ENCODE results near the gene TMEM238L. TPM values are rescaled to one million over a fixed set of nuclear protein-coding genes. Genes with fewer than 3 reads are reported as not detected.

TMEM238L gene
- total and polyA plus RNA-seq, 2 of the 13 experiments (the other 11 are each of a cell fraction or from before 2014, with no cell fraction given): not detected

DNA sequence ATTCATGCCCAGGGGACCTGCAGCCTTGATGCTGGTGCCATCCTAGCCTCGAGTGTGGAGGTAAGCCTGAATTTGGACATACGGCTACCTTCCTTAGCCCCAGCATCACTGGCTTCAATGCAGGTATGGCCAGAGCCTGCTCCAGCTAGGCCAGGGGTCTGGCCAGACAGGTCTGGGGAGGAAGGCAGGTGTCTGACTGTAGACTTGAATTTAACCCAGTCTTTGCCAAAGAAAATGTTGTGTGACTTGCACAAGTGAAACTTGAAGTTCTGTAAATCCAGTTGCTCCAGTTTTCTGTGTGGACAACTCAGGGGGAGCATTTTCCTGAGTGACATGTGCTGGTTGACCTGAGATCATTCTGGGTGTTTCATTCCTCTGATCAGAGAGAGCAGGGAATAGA is 32.8 kb downstream of the TMEM238L start:
- ChIA-PET CTCF (ENCODE audit: low intra/inter-chr PET ratio, low total read pairs) (no interaction called here), POLR2A (no interaction called here)
- in situ Hi-C loops (cut with HindIII; ENCODE audit: extremely low pct_ligation_motif_present, low pct_unique_long_range_greater_than_20kb): no loop called here
- no CpG with 5 or more reads among the region's 2 CpGs for WGBS (ENCODE audit: low lambda C conversion rate)
- no peak for DNase-seq (ENCODE audit: low spot score)
- Histone ChIP-seq H3K4me1 (ENCODE audit: insufficient read depth, low read length) (peaks cover 16% of the 10 kb centered on the region), H3K27ac (ENCODE audit: extremely low read length, insufficient read depth, low read length) (no peak overlapping the region), H3K4me3 (replicated peaks in 1 of 3; ENCODE audit: insufficient read depth in 1 of 3, low read depth in 2 of 3, low read length in 3 of 3) (no peak overlapping the region), H3K36me3 (replicated peaks in 1 of 2; ENCODE audit: control insufficient read depth in 1 of 2, insufficient read depth in 2 of 2, low read length in 2 of 2) (no peaks in the 10 kb centered on the region), H4K20me1 (ENCODE audit: insufficient read depth, low read length) (no peaks in the 10 kb centered on the region), H2AFZ (ENCODE audit: low read length) (no peak overlapping the region), H3K9me3 (ENCODE audit: low read length) (peaks cover 9% of the 10 kb centered on the region), H3K79me2 (ENCODE audit: insufficient read depth, low read length) (no peaks in the 10 kb centered on the region), H3K9ac (ENCODE audit: insufficient read depth, low read depth, low read length) (no peak overlapping the region), H3K27me3 (ENCODE audit: control insufficient read depth in 1 of 2, insufficient read depth in 2 of 2, low read length in 2 of 2) (no peaks in the 10 kb centered on the region), H3K4me2 (ENCODE audit: low read depth, low read length) (no peak overlapping the region)
- intact Hi-C loops (cut with micrococcal nuclease; ENCODE audit: unreplicated experiment): no loop called here
- TF ChIP-seq, protein P1, sequence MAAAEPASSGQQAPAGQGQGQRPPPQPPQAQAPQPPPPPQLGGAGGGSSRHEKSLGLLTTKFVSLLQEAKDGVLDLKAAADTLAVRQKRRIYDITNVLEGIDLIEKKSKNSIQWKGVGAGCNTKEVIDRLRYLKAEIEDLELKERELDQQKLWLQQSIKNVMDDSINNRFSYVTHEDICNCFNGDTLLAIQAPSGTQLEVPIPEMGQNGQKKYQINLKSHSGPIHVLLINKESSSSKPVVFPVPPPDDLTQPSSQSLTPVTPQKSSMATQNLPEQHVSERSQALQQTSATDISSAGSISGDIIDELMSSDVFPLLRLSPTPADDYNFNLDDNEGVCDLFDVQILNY (CRISPR knock-in tag; conservative IDR thresholded peaks at IDR 0.05): no peak
- TF ChIP-seq, protein P2, sequence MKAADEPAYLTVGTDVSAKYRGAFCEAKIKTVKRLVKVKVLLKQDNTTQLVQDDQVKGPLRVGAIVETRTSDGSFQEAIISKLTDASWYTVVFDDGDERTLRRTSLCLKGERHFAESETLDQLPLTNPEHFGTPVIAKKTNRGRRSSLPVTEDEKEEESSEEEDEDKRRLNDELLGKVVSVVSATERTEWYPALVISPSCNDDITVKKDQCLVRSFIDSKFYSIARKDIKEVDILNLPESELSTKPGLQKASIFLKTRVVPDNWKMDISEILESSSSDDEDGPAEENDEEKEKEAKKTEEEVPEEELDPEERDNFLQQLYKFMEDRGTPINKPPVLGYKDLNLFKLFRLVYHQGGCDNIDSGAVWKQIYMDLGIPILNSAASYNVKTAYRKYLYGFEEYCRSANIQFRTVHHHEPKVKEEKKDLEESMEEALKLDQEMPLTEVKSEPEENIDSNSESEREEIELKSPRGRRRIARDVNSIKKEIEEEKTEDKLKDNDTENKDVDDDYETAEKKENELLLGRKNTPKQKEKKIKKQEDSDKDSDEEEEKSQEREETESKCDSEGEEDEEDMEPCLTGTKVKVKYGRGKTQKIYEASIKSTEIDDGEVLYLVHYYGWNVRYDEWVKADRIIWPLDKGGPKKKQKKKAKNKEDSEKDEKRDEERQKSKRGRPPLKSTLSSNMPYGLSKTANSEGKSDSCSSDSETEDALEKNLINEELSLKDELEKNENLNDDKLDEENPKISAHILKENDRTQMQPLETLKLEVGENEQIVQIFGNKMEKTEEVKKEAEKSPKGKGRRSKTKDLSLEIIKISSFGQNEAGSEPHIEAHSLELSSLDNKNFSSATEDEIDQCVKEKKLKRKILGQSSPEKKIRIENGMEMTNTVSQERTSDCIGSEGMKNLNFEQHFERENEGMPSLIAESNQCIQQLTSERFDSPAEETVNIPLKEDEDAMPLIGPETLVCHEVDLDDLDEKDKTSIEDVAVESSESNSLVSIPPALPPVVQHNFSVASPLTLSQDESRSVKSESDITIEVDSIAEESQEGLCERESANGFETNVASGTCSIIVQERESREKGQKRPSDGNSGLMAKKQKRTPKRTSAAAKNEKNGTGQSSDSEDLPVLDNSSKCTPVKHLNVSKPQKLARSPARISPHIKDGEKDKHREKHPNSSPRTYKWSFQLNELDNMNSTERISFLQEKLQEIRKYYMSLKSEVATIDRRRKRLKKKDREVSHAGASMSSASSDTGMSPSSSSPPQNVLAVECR (CRISPR knock-in tag; IDR thresholded peaks at IDR 0.05; ENCODE audit: borderline replicate concordance): no peak
- no peak for TF ChIP-seq ZFP41 (CRISPR knock-in tag; IDR thresholded peaks at IDR 0.05; ENCODE audit: borderline replicate concordance)
- TF ChIP-seq, protein P3, sequence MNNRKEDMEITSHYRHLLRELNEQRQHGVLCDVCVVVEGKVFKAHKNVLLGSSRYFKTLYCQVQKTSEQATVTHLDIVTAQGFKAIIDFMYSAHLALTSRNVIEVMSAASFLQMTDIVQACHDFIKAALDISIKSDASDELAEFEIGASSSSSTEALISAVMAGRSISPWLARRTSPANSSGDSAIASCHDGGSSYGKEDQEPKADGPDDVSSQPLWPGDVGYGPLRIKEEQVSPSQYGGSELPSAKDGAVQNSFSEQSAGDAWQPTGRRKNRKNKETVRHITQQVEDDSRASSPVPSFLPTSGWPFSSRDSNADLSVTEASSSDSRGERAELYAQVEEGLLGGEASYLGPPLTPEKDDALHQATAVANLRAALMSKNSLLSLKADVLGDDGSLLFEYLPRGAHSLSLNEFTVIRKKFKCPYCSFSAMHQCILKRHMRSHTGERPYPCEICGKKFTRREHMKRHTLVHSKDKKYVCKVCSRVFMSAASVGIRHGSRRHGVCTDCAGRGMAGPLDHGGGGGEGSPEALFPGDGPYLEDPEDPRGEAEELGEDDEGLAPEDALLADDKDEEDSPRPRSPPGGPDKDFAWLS (CRISPR knock-in tag; IDR thresholded peaks at IDR 0.05; ENCODE audit: borderline replicate concordance): no peak
- TF ChIP-seq, protein P4, sequence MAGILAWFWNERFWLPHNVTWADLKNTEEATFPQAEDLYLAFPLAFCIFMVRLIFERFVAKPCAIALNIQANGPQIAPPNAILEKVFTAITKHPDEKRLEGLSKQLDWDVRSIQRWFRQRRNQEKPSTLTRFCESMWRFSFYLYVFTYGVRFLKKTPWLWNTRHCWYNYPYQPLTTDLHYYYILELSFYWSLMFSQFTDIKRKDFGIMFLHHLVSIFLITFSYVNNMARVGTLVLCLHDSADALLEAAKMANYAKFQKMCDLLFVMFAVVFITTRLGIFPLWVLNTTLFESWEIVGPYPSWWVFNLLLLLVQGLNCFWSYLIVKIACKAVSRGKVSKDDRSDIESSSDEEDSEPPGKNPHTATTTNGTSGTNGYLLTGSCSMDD (CRISPR knock-in tag; IDR thresholded peaks at IDR 0.05): no peak
- no peak for TF ChIP-seq ADNP (CRISPR knock-in tag; IDR thresholded peaks at IDR 0.05)
- TF ChIP-seq KLF6 (CRISPR knock-in tag; IDR thresholded peaks at IDR 0.05): no peak
- no peak for TF ChIP-seq HNRNPUL1 (IDR thresholded peaks at IDR 0.05; ENCODE audit: low read depth, low read length)
- FAIRE-seq: no peak
- no peak for ATAC-seq
- BruUV-seq (replicated peaks): no TSS peak
